ENCODE measurements around the gene TACC2. TPM values are rescaled to one million over a fixed set of nuclear protein-coding genes. Genes with fewer than 3 reads are reported as not detected.

TACC2 gene
- total RNA-seq, 1 donor from 2014 or later = 22.0 TPM

DNA sequence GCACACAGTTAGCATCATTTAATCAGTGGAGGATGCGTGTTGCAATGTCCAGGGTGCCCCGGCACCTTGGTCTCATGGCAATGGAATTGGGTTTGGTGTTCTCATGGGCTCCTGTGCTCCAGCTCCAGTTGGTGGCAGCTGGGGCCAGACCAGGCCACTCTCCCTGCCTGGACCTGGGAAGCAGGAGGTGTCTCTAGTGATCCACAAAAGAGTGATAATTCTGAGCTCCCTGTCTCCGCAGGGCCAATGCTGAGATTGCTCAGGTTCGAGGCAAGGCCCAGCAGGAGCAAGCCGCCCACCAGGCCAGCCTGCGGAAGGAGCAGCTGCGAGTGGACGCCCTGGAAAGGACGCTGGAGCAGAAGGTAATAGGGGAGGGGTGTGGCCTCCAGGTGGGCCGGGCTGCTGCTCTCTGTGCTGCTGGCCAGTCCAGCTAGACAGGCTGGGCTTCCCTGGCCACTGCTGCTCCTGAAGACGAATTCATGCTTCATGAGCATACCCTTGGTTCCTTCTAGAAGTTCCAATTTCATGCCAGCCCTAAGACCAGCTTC lies 260.4 kb downstream of the TACC2 start:
- Histone ChIP-seq H3K4me3 (ENCODE audit: insufficient read depth, low read depth, low read length) (no peak overlapping the region), H3K27ac (ENCODE audit: low read depth, low read length) (no peak overlapping the region), H4K20me1 (ENCODE audit: insufficient read depth, low read length) (no peaks in the 10 kb centered on the region), H3K27me3 (ENCODE audit: insufficient read depth, low read length) (no peaks in the 10 kb centered on the region), H3K9me3 (ENCODE audit: insufficient read depth, low read depth, low read length) (no peaks in the 10 kb centered on the region), H3K79me2 (ENCODE audit: insufficient read depth, low read length) (no peaks in the 10 kb centered on the region), H3K4me2 (ENCODE audit: low read length) (no peak overlapping the region), H3K4me1 (ENCODE audit: insufficient read depth, low read length) (no peaks in the 10 kb centered on the region), H3K9ac (ENCODE audit: low read length) (no peak overlapping the region), H2AFZ (ENCODE audit: low read depth, low read length) (no peak overlapping the region), H3K36me3 (ENCODE audit: insufficient read depth, low read length) (no peaks in the 10 kb centered on the region)
- DNase-seq (ENCODE audit: low read depth) = no peak
- no peak for FAIRE-seq
- peaks cover 4% of the 10 kb centered on the region for H3K27me3 Mint-ChIP-seq (ENCODE audit: low read depth, unreplicated experiment)
- no peaks in the 10 kb centered on the region for H3K9me3 Mint-ChIP-seq (ENCODE audit: unreplicated experiment)
- no peaks in the 10 kb centered on the region for H3K4me1 Mint-ChIP-seq (ENCODE audit: low read depth, unreplicated experiment)
- H3K4me3 Mint-ChIP-seq (ENCODE audit: unreplicated experiment) = no peak overlapping the region
- peaks cover 7% of the 10 kb centered on the region for H3K36me3 Mint-ChIP-seq (ENCODE audit: low read depth, unreplicated experiment)
- TF ChIP-seq EZH2 (IDR thresholded peaks at IDR 0.05; ENCODE audit: insufficient read depth, low read length) = no peak
- TF ChIP-seq CTCF (IDR thresholded peaks at IDR 0.05; ENCODE audit: insufficient read depth, low read depth, low read length) = no peak
- H3K27ac Mint-ChIP-seq (ENCODE audit: unreplicated experiment) = no peak overlapping the region

GRCh38 chr10:122249991-122250750 lies 261.2 kb downstream of the TACC2 start:
- Histone ChIP-seq H3K4me1 (ENCODE audit: insufficient read depth, low read length) (no peaks in the 10 kb centered on the region), H3K79me2 (ENCODE audit: insufficient read depth, low read length) (no peaks in the 10 kb centered on the region), H3K4me3 (ENCODE audit: insufficient read depth, low read depth, low read length) (no peak overlapping the region), H3K9ac (ENCODE audit: low read length) (no peak overlapping the region), H3K36me3 (ENCODE audit: insufficient read depth, low read length) (peaks cover 2% of the 10 kb centered on the region), H3K27me3 (ENCODE audit: insufficient read depth, low read length) (no peaks in the 10 kb centered on the region), H4K20me1 (ENCODE audit: insufficient read depth, low read length) (no peaks in the 10 kb centered on the region), H2AFZ (ENCODE audit: low read depth, low read length) (no peak overlapping the region), H3K4me2 (ENCODE audit: low read length) (no peak overlapping the region), H3K27ac (ENCODE audit: low read depth, low read length) (no peak overlapping the region), H3K9me3 (ENCODE audit: insufficient read depth, low read depth, low read length) (no peaks in the 10 kb centered on the region)
- FAIRE-seq (no peak), DNase-seq (ENCODE audit: low read depth) (no peak)
- no peaks in the 10 kb centered on the region for H3K9me3 Mint-ChIP-seq (ENCODE audit: unreplicated experiment)
- TF ChIP-seq EZH2 (IDR thresholded peaks at IDR 0.05; ENCODE audit: insufficient read depth, low read length) = no peak
- no peak for TF ChIP-seq CTCF (IDR thresholded peaks at IDR 0.05; ENCODE audit: insufficient read depth, low read depth, low read length)
- H3K36me3 Mint-ChIP-seq (ENCODE audit: low read depth, unreplicated experiment) = peaks cover 7% of the 10 kb centered on the region
- H3K27me3 Mint-ChIP-seq (ENCODE audit: low read depth, unreplicated experiment) = peaks cover 4% of the 10 kb centered on the region
- H3K4me3 Mint-ChIP-seq (ENCODE audit: unreplicated experiment) = no peak overlapping the region
- no peak overlapping the region for H3K27ac Mint-ChIP-seq (ENCODE audit: unreplicated experiment)
- no peaks in the 10 kb centered on the region for H3K4me1 Mint-ChIP-seq (ENCODE audit: low read depth, unreplicated experiment)

Data from astrocyte (in vitro differentiated cells and primary cell).